Measurements from ENCODE around the gene MAST4.
"Not testable (repeated sequence)": the region's sequence is repeated elsewhere in the genome, so short reads cannot be mapped to it uniquely, and the experiment has no call there.

MAST4 gene

GRCh38 chr5:67102708-67103107, 506.5 kb downstream of the MAST4 start:
- no peak for DNase-seq

GRCh38 chr5:67104859-67105258, 508.7 kb downstream of the MAST4 start:
- DNase-seq: peak; percentile 32

GRCh38 chr5:67105270-67105669, 509.1 kb downstream of the MAST4 start:
- DNase-seq: no peak

GRCh38 chr5:67106626-67107342, 510.6 kb downstream of the MAST4 start:
- DNase-seq: no peak

- no peak for DNase-seq
These were observed 515.6 kb downstream of the MAST4 start for GRCh38 chr5:67111779-67112178.

GRCh38 chr5:67115246-67115645, 519.1 kb downstream of the MAST4 start:
- DNase-seq: peak; percentile 42

- no peak for DNase-seq
These were observed 519.6 kb downstream of the MAST4 start for GRCh38 chr5:67115817-67116216.

GRCh38 chr5:67118050-67118620, 521.9 kb downstream of the MAST4 start:
- DNase-seq: no peak

- DNase-seq: no peak
These were observed 522.8 kb downstream of the MAST4 start for GRCh38 chr5:67119010-67119409.

GRCh38 chr5:67120032-67120431, 523.8 kb downstream of the MAST4 start:
- DNase-seq: no peak

- DNase-seq: no peak
These were observed 527.6 kb downstream of the MAST4 start for GRCh38 chr5:67123819-67124218.

GRCh38 chr5:67124556-67124955, 528.4 kb downstream of the MAST4 start:
- no peak for DNase-seq

- DNase-seq: not testable (repeated sequence)
These were observed 531.2 kb downstream of the MAST4 start for GRCh38 chr5:67127347-67127895.

- DNase-seq: no peak
These were observed 533.6 kb downstream of the MAST4 start for GRCh38 chr5:67129768-67130167.

GRCh38 chr5:67133217-67133616, 537.0 kb downstream of the MAST4 start:
- DNase-seq: no peak

- peak; percentile 77 for DNase-seq
These were observed 537.6 kb downstream of the MAST4 start for GRCh38 chr5:67133776-67134175.

GRCh38 chr5:67135381-67135984, 539.3 kb downstream of the MAST4 start:
- DNase-seq: no peak

GRCh38 chr5:67139030-67139429, 542.8 kb downstream of the MAST4 start:
- DNase-seq: no peak

GRCh38 chr5:67140413-67140812, 544.2 kb downstream of the MAST4 start:
- no peak for DNase-seq

- no peak for DNase-seq
These were observed 545.5 kb downstream of the MAST4 start for GRCh38 chr5:67141644-67142043.

- no peak for DNase-seq
These were observed 546.6 kb downstream of the MAST4 start for GRCh38 chr5:67142816-67143215.

- DNase-seq: no peak
These were observed 547.4 kb downstream of the MAST4 start for GRCh38 chr5:67143549-67143948.

GRCh38 chr5:67144183-67144639, 548.0 kb downstream of the MAST4 start:
- DNase-seq: no peak

GRCh38 chr5:67146574-67146973, 550.4 kb downstream of the MAST4 start:
- no peak for DNase-seq

Data from NCI-H2171 treated with DMSO at 0.1 percent for 48 hours (cell line).